ENCODE results near the gene BAHD1. TPM values are rescaled to one million over a fixed set of nuclear protein-coding genes. Genes with fewer than 3 reads are reported as not detected.

Gene BAHD1
- total RNA-seq, 2 experiments from 2014 or later = 28.7 to 30.8 TPM

DNA sequence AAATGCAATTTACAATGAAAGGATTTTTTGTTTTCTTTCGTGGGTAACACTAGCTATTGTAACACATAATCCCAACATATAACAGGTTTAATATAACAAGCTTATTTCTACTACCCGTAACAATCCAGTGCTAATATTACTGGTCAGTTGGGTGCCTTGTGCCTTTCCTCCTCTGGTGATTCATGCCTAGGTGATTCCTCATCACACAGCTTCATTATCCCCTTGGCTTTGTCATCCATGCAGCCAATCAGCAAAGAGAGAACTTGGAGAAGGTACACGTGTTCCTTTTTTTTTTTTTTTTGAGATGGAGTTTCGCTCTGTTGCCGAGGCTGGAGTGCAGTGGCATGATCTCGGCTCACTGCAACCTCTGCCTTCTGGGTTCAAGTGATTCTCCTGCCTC is 60.7 kb downstream of the BAHD1 start:
- ChIA-PET POLR2A (no interaction called here), CTCF (no interaction called here)
- no peaks in the 10 kb centered on the region for H3K9me3 Mint-ChIP-seq
- no peak overlapping the region for H3K4me3 Mint-ChIP-seq
- H3K36me3 Mint-ChIP-seq (ENCODE audit: low read depth) = no peaks in the 10 kb centered on the region
- H3K27ac Mint-ChIP-seq = no peak overlapping the region
- H3K4me1 Mint-ChIP-seq = peaks cover 2% of the 10 kb centered on the region
- DNase-seq = no peak
- H3K27me3 Mint-ChIP-seq = peaks cover 33% of the 10 kb centered on the region

DNA sequence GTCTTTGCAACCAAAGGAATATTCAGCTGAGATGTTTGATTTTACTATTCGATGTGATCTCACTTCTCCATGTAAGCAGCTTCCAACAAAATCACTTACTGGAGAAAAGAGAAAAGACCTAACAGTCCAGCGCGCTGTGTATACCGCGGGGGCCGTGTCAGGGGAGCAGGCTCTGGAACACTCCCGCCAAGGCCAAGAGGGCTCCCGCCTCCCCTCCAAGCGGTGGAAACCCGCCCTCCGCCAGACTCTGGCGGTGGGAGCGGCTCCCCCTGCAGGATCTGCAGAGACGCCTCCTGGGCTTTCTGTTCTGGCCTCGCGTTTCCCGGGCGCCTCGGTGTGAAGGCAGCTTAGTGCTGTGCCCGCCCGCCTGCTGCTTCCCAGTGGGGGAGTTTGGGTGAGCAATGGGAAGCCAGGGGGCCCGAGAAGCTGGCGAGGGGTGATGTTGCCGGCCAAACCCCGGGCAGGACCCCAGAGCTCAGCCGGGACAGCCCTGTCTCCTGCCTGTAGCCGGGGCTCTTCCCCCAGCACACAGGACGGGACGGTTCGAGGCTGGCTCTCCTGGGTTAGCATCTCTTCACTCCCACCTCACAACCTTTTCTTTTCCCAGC is 66.3 kb downstream of the BAHD1 start:
- Mint-ChIP-seq H3K27me3 (peaks cover 58% of the 10 kb centered on the region), H3K4me1 (peaks cover 23% of the 10 kb centered on the region), H3K9me3 (no peaks in the 10 kb centered on the region), H3K4me3 (peak overlapping the region; percentile 1), H3K27ac (no peak overlapping the region), H3K36me3 (ENCODE audit: low read depth) (no peaks in the 10 kb centered on the region)
- ChIA-PET POLR2A (no interaction called here), CTCF (interaction anchor here (0.7 to 1.9 kb wide), 4 partner anchors 17 to 67 kb away, joined by 3 to 5 read pairs (median 4); partner anchors contain the start of genes BAHD1 and CCDC32)
- peak; percentile 66 for DNase-seq

DNA sequence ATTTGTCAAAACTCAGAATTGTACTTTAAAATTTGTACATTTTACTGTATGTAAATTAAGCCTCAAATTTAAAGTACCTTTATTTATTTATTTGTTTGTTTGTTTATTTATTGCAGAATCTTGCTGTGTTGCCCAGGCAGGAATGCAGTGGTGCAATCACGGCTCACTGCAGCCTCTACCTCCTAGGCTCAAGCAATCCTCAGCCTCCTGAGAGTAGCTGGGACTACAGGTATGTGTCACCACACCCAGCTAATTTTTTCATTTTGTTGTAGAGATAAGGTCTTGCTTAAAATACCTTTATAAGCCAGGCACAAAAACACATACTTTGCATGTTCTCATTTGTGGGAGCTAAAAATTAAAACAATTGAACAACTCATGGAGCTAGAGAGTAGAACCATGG is 67.5 kb downstream of the BAHD1 start:
- Mint-ChIP-seq H3K36me3 (ENCODE audit: low read depth) (no peaks in the 10 kb centered on the region), H3K4me1 (peaks cover 27% of the 10 kb centered on the region), H3K27me3 (peaks cover 62% of the 10 kb centered on the region), H3K27ac (no peak overlapping the region), H3K9me3 (no peaks in the 10 kb centered on the region), H3K4me3 (no peak overlapping the region)
- CTCF ChIA-PET = interaction anchor here (0.5 kb wide), 1 partner anchor 80 kb away, joined by 3 read pairs; no protein-coding TSS in a partner anchor
- no peak for DNase-seq
- POLR2A ChIA-PET = no interaction called here

DNA sequence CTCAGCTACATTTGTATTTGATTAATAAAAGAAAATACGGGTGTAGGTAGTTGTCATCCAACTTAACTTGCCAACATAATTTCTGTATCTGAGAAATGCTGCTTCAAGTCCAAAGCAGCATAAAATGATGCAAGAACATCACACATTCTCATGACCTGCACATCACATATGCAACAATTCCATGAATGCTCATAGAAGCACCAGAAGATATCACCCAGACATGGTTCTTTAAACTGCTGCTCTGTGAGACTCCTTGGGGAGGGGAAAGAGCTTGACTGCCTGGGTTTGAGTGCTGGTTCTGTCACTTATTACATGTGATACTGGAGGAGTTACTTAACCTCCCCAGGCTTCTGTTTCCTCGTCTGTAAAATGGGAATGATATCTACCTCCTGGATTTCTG is 69.4 kb downstream of the BAHD1 start:
- ChIA-PET POLR2A (no interaction called here), CTCF (no interaction called here)
- H3K9me3 Mint-ChIP-seq = no peaks in the 10 kb centered on the region
- no peaks in the 10 kb centered on the region for H3K36me3 Mint-ChIP-seq (ENCODE audit: low read depth)
- H3K4me1 Mint-ChIP-seq = peaks cover 27% of the 10 kb centered on the region
- no peak for DNase-seq
- H3K4me3 Mint-ChIP-seq = no peak overlapping the region
- no peak overlapping the region for H3K27ac Mint-ChIP-seq
- H3K27me3 Mint-ChIP-seq = peaks cover 65% of the 10 kb centered on the region

DNA sequence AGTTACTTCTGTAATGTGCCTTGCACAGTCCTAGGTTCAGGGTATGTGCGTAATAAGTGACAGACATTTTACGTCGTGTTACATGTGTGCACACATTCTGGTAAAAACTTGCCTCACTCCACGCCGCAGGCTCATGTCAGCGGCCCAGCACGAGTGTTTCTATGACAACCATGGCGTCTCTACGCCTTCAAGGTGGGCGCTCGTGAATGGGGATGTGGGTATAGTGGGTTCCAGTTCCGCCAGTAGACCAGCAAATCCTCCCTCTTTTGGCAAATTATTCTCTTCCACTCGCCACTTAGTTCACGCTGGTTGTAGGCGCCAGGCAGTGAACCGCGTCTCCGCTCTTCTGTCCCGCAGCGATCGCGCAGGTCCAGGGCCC is 70.3 kb downstream of the BAHD1 start:
- POLR2A ChIA-PET = no interaction called here
- CTCF ChIA-PET = no interaction called here

DNA sequence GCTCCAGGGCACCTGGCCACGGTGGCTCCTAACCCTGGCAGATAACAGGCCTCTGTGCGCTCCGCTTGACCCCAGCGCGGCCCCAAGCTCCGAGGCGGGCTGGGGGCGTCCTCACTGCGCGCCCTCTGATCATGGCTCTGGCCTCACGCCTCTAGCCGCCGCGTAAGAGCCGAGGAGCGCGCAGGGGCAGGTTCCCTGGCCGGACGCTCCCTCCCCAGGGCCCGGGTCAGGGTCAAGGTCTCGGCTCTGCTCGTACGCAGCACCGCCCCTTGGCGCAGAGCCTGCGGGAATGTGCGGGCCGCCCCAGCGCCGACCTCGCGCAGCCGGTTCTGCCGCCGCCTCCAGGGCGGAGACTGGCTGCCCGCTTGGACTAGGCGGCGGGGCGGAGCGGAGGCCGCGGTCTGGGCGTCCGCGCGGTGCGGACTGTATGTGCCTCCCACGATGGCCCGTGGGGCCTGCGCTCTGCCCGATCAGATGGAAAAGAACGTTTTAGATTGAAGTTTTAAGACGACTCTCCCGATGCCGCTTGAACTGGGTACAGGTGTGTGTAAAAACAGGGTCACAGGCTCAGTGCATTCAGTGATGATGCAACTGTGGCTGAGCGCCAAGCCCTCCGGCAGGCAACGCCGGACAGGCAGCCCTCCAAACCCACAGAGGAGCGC is 70.8 kb downstream of the BAHD1 start:
- DNase-seq = no peak

More for the DNA sequence above, 70.3 kb downstream of the BAHD1 start:
- H3K9me3 Mint-ChIP-seq = no peaks in the 10 kb centered on the region
- H3K27me3 Mint-ChIP-seq = peaks cover 68% of the 10 kb centered on the region
- H3K4me1 Mint-ChIP-seq = peaks cover 27% of the 10 kb centered on the region
- H3K4me3 Mint-ChIP-seq = peak overlapping the region; percentile 59
- no peak for DNase-seq
- no peaks in the 10 kb centered on the region for H3K36me3 Mint-ChIP-seq (ENCODE audit: low read depth)
- no peak overlapping the region for H3K27ac Mint-ChIP-seq

DNA sequence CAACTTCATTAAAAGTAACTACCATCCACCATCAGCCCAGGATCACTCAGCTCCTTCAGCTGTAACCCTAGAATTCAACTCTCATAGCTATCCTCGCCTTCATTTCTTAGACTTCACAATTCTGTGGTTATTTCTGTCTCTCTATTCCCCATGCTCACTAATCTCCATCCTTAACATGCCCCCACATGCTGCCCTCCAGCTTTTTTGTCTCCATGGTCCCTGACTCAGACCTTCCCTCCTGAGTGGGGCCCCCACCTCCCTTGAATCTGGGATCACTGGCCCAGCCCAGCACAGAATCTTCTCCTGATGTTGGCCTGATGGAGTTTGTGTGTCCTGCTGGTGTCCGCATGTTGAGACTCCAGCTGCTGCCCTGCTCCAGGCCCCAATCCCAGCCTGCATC is 71.7 kb downstream of the BAHD1 start:
- ChIA-PET CTCF (no interaction called here), POLR2A (no interaction called here)
- H3K36me3 Mint-ChIP-seq (ENCODE audit: low read depth) = no peaks in the 10 kb centered on the region
- no peak for DNase-seq
- H3K4me1 Mint-ChIP-seq = peaks cover 17% of the 10 kb centered on the region
- H3K27me3 Mint-ChIP-seq = peaks cover 60% of the 10 kb centered on the region
- peak overlapping the region; percentile 48 for H3K4me3 Mint-ChIP-seq
- no peak overlapping the region for H3K27ac Mint-ChIP-seq
- no peaks in the 10 kb centered on the region for H3K9me3 Mint-ChIP-seq

More for the DNA sequence above, 70.8 kb downstream of the BAHD1 start:
- H3K27me3 Mint-ChIP-seq = peaks cover 65% of the 10 kb centered on the region
- peaks cover 24% of the 10 kb centered on the region for H3K4me1 Mint-ChIP-seq
- H3K4me3 Mint-ChIP-seq = peak overlapping the region; percentile 59
- no peak overlapping the region for H3K27ac Mint-ChIP-seq
- H3K36me3 Mint-ChIP-seq (ENCODE audit: low read depth) = no peaks in the 10 kb centered on the region
- ChIA-PET CTCF (no interaction called here), POLR2A (no interaction called here)
- no peaks in the 10 kb centered on the region for H3K9me3 Mint-ChIP-seq

DNA sequence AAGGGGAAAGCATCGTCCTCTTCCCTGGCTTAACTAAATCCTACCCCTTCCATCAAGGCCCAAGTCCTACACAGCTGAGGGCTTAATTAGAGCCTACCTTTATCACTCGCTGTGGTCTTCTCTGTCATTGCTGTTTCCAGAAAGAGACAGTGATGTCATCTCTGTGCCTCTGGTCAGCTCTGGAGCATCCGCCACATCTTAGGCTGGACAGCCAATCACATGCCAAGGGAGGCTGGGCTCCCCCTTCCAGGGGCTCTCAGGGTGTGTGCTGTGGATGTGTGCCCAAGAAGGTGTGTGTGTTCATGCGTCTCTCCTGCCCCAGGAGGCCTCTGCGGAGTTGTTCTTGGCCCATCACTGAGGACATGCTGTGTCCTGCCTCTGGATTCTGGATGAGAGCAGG is 72.9 kb downstream of the BAHD1 start:
- no peak for DNase-seq
- Mint-ChIP-seq H3K4me3 (no peak overlapping the region), H3K4me1 (peaks cover 13% of the 10 kb centered on the region), H3K36me3 (ENCODE audit: low read depth) (no peaks in the 10 kb centered on the region), H3K9me3 (no peaks in the 10 kb centered on the region), H3K27me3 (peaks cover 50% of the 10 kb centered on the region), H3K27ac (no peak overlapping the region)
- POLR2A ChIA-PET = no interaction called here
- CTCF ChIA-PET = interaction anchor here (0.6 kb wide), 1 partner anchor 394 kb away, joined by 3 read pairs; no protein-coding TSS in a partner anchor

DNA sequence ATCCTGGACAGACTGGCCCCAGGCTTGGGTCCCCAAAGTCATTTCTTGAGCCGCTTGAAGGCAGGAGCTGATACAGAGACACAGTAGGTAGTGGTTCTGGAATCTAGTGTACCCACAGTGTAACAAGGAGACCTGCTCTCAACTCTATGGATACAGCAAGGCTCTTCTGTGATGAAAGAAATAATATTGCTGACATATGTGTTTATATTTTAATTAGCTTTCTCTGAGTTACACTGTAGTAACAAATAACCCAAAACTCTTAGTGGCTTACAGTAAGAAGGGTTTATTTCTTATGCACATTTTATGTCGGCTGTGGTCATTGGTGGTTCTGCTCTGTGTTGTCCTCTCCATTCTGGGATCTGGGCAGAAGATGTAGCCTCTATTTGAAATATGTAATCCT is 75.6 kb downstream of the BAHD1 start:
- H3K9me3 Mint-ChIP-seq = no peaks in the 10 kb centered on the region
- peaks cover 12% of the 10 kb centered on the region for H3K4me1 Mint-ChIP-seq
- H3K27me3 Mint-ChIP-seq = peaks cover 35% of the 10 kb centered on the region
- H3K27ac Mint-ChIP-seq = no peak overlapping the region
- CTCF ChIA-PET = no interaction called here
- H3K4me3 Mint-ChIP-seq = no peak overlapping the region
- POLR2A ChIA-PET = no interaction called here
- no peak for DNase-seq
- no peaks in the 10 kb centered on the region for H3K36me3 Mint-ChIP-seq (ENCODE audit: low read depth)

Other genes starting within 250 kb of the BAHD1 start
- under 1 TPM; 0.35 to 0.47 TPM for gene PAK6, start 201.9 kb upstream of the BAHD1 start, total RNA-seq
- under 1 TPM in 1 of 2 experiments, not detected in 1; 0.17 TPM for gene ANKRD63, start 157.9 kb upstream of the BAHD1 start, total RNA-seq
- gene PLCB2, start 133.0 kb upstream of the BAHD1 start, total RNA-seq = 100 to 1,000 TPM; 195 to 196 TPM
- gene INAFM2, start 117.3 kb upstream of the BAHD1 start, total RNA-seq = 1 to 10 TPM; 6.6 to 8.5 TPM
- 1 to 10 TPM in 1 of 2 experiments, under 1 TPM in 1; 0.81 to 1.0 TPM for gene CCDC9B, start 100.0 kb upstream of the BAHD1 start, total RNA-seq
- gene PHGR1, start 89.9 kb upstream of the BAHD1 start, total RNA-seq = not detected
- 1 to 10 TPM in 1 of 2 experiments, under 1 TPM in 1; 0.60 to 1.4 TPM for gene DISP2, start 82.7 kb upstream of the BAHD1 start, total RNA-seq
- gene KNSTRN, start 58.2 kb upstream of the BAHD1 start, total RNA-seq = 10 to 100 TPM; 57.5 to 63.3 TPM
- gene IVD, start 35.2 kb upstream of the BAHD1 start, total RNA-seq = 10 to 100 TPM; 38.4 to 47.1 TPM
- gene CHST14, start 30.0 kb downstream of the BAHD1 start, total RNA-seq = 10 to 100 TPM; 14.3 to 14.6 TPM
- 10 to 100 TPM; 17.0 to 22.7 TPM for gene CCDC32, start 124.1 kb downstream of the BAHD1 start, total RNA-seq
- 10 to 100 TPM in 1 of 2 experiments, 1 to 10 TPM in 1; 10.0 to 13.0 TPM for gene RPUSD2, start 128.3 kb downstream of the BAHD1 start, total RNA-seq
- gene KNL1, start 153.3 kb downstream of the BAHD1 start, total RNA-seq = 10 to 100 TPM; 62.2 to 69.0 TPM

Measured in activated CD4-positive, alpha-beta T cell treated with anti-CD3 and anti-CD28 coated beads, Interleukin-2, amount 10 ng/mL, durations not matched to agents 7 days and 5 days (primary cell).